NCI-H82 (cell line): Measurements from ENCODE around the gene TMEM273.

Experiments used
- DNase-seq: peaks from one replicate; lab custom pipeline; 2025; lab: John Stamatoyannopoulos, UW

TMEM273 gene

GRCh38 chr10:49140304-49141177, 47.6 kb downstream of the TMEM273 start:
- no peak for DNase-seq

- no peak for DNase-seq
These were observed 48.4 kb downstream of the TMEM273 start for GRCh38 chr10:49139846-49140195.

GRCh38 chr10:49139028-49139845, 49.0 kb downstream of the TMEM273 start:
- DNase-seq, result no peak

- no peak for DNase-seq
These were observed 49.8 kb downstream of the TMEM273 start for GRCh38 chr10:49138361-49138891.

GRCh38 chr10:49136525-49136924, 51.7 kb downstream of the TMEM273 start:
- no peak for DNase-seq

GRCh38 chr10:49135575-49136313, 52.4 kb downstream of the TMEM273 start:
- no peak for DNase-seq

- DNase-seq, result no peak
These were observed 53.9 kb downstream of the TMEM273 start for GRCh38 chr10:49134327-49134726.

- no peak for DNase-seq
These were observed 54.4 kb downstream of the TMEM273 start, which contains the start of gene FAM170B for GRCh38 chr10:49133706-49134248. TSS of gene FAM170B (minus strand) at chr10:49134021. CDS start at chr10:49133918, 103 bp downstream.

- DNase-seq, result no peak
These were observed 55.8 kb downstream of the TMEM273 start for GRCh38 chr10:49132362-49132737.

- DNase-seq, result no peak
These were observed 56.5 kb downstream of the TMEM273 start for GRCh38 chr10:49131507-49132361.

GRCh38 chr10:49129376-49129775, 58.8 kb downstream of the TMEM273 start:
- no peak for DNase-seq

- DNase-seq, result no peak
These were observed 59.3 kb downstream of the TMEM273 start for GRCh38 chr10:49128854-49129253.

GRCh38 chr10:49123981-49124950, 63.9 kb downstream of the TMEM273 start:
- no peak for DNase-seq

GRCh38 chr10:49120911-49121310, 67.3 kb downstream of the TMEM273 start:
- DNase-seq, result no peak

- no peak for DNase-seq
These were observed 68.4 kb downstream of the TMEM273 start for GRCh38 chr10:49119746-49120145.

GRCh38 chr10:49118430-49119074, 69.6 kb downstream of the TMEM273 start:
- DNase-seq, result no peak

GRCh38 chr10:49117376-49118070, 70.7 kb downstream of the TMEM273 start:
- DNase-seq, result no peak
